GM19372 (cell line): ENCODE data around the gene HMCN2.
"Not testable (repeated sequence)": the region's sequence is repeated elsewhere in the genome, so short reads cannot be mapped to it uniquely, and the experiment has no call there.

ENCODE experiments used
- ATAC-seq: cut with Tn5 transposase; IDR thresholded peaks from one replicate; pipeline ENCODE4 v1.9.1; 2021; ENCODE audit warnings: mild to moderate bottlenecking, low read depth, moderate library complexity; ENCODE audit not compliant: unreplicated experiment

HMCN2 gene

DNA sequence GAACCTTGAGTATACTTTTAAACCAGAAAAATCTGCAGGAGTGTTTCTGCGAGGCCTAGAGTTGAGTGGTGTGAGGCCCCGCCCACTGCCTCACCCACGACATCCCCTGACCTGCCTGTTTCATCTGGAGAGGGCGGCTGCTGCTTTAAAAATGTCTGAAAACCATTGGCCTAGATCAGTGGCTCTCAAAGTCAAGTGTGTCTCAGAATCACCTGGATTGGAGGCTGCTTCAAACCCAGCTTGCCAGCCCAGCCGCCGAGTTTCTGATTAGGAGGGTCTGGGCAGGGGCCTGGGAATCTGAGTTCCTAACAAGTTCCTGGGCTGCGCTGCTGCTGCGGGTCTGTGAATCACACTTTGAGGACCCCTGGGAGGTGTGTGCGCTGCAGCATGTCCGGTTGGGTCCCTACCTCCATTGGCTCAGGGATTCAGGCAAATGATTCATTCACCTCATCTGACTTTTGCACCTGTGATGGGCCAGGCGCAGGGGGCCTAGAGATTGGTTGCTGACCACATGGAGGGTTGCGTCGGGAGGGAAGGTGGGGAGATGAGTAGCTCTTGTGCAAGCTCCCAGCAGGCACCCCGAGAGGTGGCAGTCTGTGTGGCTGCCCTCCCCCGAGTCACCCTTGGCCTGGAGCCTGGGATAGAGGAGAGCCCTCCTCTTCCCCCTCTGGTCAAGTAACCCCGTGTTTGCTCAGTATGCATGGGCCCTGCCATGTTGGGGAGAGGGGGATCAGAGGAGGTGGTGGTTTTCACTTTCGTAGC is 27.6 kb upstream of the HMCN2 start:
- no peak for ATAC-seq

DNA sequence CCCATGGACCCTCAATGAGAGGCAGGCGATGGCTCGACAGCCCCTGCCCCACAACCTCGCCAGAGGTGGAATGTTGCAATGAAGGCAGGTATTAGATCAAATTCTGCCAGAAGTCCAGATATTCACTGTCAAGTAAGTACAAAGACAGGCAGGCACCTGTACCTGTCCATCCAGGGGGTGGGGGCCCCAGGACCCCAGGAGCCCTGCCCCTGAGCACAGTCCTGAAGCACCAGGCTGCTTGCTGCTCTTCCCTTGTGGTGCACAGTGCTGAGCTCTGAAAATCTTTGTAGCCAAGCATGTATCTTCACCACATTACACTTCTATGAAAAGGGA is 26.2 kb upstream of the HMCN2 start:
- ATAC-seq: no peak

GRCh38 chr9:130239741-130240241 is 25.8 kb upstream of the HMCN2 start:
- ATAC-seq: peak; percentile 60

DNA sequence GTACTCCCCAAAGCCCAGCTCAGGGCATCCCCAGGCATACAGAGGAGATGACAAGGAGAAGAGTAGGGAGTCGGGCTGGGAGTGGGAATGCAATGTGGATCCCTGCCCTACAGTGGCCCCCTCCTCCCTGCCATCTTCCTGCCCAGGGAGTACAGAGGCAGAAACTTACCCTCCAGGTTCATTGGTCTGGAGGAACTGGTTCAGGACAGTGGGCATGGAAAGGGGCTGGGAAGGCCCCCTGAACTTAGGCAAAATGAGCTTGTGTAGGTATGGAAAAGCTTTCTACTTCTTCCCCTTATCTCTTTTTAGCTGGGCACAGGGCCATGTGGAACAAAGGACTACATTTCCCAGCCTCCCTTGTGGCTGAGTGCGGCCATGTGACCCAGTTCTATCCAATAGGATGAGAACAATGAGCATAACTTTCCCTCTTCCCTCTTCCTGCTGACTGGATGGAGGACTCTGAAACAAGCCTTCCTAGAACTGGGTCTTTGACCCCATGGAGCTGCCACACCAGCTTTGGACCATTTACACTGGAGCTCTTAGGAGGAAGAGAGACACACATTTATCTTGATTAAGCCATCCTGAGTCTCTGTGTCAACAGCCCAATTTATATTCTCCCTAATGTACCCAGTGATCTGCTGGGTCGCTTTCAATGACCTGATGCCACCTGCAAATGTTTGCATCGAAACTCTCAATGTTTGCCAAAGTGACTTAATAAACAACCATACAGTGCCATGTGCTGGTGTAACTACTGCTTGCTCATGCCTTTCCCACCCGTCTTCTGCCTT is 25.0 kb upstream of the HMCN2 start:
- no peak for ATAC-seq

GRCh38 chr9:130241198-130241535 is 24.4 kb upstream of the HMCN2 start:
- no peak for ATAC-seq

- ATAC-seq: no peak
Measured at GRCh38 chr9:130242270-130243014, 23.1 kb upstream of the HMCN2 start.

DNA sequence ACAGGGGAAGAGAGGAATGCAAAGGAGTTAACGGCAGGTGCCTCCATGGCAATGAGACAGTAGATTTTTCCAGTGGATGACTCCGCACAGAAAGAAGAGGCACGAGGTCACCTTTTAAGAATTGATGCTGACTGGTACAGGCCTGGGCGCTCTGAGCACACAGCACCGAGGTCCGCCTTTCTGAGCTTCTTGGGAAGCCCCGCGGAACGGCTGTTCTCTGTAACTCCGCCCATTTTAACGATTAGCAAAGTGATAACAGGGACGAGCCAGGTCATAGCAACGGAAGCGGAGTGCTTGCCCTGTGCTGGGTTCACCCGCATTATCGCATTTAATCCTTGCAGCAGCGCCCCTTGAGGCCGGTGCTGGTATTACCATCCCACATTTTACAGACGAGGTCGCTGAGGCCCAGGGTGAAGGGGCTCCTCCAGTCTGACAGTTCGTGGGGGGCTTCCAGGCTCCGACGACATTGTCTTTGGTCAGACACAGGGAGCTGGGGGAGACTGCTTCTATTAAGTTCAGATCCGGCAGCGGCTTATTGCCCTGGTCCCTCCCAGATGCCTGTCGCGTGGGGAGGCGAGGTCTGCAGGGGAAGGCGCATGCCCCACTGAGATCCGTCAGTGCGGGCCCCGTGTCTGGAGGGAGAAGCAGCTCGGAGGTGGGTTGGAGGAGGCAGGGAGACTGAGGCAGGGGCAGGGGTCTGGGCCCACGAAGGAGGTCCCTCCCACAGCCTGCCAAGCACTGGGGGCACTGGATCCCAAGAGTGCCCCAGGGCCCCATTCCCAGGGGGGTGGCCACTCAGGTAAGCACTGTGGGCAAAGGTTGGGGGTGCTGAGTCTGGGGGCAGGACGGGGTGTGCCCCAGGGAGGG is 22.3 kb upstream of the HMCN2 start:
- ATAC-seq: no peak

- no peak for ATAC-seq
Measured at GRCh38 chr9:130243882-130244170, 21.7 kb upstream of the HMCN2 start.

DNA sequence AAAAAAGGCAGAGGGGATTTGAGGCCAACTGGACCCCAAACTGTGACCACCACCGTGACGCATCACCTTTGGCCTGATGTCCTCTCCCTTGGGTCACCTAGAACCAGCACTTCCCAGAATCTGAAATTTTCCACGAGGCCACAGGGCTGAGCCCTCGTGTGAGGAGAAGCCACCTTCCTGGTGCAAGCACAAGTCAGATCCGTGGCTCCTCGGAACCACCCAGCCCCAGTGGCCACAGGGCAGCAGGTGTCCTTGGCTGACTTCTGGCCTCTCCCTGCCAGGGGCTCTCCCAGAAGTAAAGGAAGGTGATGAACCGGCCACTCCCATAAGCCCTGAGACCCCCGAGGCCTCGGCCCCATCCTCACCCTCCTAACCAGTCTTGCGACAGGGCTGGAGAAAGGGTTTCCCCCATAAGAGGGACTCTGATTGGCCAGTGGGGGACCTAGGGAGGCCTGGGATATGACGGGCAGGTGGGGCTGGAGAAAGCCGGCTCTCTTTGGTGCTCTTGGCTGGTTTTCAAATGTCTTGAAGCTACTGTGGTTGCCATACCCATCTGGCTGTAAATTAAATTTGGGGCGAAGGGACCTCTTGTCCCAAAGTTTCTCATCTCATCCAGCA is 20.9 kb upstream of the HMCN2 start:
- ATAC-seq: no peak

DNA sequence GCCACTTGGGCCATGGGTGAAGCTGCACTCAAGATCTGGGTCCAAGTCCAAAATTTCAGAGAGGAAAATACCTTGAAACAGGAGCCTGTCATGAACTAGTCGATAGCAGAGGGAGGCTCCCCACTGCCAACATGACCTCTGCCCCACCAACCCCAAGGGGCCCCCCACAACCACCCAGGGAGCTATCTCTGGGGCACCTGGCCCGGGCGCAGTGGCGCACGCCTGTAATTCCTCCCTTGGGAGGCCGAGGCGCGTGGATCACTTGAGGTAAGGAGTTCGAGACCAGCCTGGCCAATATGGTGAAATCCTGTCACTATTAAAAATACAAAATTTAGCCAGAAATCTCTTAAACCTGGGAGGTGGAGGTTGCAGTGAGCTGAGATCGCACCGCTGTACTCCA is 20.1 kb upstream of the HMCN2 start:
- no peak for ATAC-seq

- no peak for ATAC-seq
Measured at GRCh38 chr9:130246126-130246525, 19.4 kb upstream of the HMCN2 start.

DNA sequence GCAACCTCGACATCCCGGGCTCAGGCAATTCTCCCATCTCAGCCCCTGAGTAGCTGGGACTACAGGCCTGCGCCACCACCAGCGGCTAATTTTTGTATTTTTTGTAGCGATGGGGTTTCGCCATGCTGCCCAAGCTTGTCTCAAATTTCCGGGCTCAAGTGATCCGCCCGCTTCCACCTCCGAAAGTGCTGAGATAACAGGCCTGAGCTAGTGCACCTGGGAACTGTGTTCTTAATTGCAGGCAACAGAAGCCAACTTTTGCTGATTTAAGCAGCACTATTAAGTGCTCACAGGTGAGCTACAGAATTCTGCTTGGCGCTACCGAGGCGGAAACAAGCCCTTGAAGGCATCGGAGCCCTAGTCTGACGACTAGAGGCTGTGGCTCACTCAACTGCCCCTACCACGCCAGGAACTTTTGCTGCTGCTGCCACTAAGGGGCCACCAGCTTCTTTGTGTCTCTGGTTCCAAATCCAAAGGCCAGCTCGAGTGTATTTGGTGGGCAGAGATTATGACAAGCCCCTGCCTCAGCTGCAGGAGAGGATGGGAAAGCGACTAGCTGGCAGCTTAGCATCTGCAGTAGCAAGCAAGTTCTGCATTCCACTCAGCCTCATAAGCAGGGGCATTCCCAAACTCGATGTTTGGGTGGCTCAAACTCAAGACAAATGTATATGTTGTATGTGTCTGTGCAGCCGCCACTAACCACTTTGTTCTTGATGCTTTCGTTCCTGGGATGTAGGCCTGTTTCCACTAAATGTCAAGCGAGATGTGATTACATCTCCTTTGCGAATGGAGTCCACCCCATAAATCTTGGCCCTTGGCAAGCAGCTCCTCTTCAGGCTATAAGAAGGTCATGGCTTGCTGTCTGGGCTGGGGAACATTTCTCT is 10.6 kb upstream of the HMCN2 start:
- ATAC-seq: no peak

DNA sequence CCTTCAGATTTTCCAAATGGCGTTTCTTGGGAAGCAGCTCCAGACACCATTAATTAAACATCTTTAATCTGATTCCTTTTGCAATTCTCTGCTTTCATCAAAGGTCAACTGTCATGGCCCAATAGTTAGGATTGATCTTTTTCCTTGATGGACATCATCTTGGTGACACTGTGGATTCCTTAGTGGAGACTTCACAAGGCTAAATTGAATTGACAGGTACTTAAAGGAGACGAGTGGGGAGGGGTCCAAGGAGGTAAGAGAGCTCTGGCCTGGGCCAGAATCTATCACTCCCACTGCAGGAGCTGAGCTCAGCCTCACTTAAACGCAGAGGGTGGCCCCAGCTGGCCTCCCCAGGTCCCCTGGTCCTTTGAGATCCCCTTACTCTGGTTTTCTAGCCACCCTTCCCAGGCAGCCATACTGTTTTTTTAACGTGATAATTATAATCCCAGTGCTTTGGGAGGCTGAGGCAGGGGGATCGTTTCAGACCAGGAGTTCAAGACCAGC is 9.9 kb upstream of the HMCN2 start:
- ATAC-seq: no peak

DNA sequence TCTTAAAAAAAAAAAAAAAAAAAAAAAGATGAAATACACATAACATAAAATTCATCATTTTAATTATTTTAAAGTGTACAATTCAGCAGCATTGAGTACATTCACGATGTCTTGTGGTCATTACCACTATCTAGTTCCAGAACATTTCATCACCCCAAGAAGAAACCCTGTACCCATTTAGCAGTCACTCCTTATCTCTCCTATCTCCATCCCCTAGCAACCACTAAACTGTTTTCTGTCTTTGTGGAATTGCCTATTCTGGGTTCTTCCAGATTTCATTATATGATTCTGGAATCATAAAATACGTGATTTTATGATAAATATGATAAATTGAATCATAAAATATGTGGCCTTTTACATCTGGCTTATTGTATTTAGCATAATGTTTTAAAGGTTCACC is 8.9 kb upstream of the HMCN2 start:
- ATAC-seq: no peak

DNA sequence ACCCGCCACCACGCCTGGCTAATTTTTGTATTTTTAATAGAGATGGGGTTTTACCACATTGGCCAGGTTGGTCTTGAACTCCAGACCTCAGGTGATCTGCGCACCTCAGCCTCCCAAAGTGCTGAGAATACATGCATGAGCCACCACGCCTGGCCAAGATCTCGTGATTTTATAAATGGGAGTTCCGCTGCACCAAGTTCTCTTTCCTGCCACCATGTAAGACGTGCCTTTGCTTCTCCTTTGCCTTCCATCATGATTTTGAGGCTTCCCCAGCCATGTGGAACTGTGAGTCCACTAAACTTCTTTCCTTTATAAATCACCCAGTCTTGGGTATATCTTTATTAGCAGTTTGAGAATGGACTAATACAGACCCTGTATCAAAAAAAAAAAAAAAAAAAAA is 7.4 kb upstream of the HMCN2 start:
- ATAC-seq: not testable (repeated sequence)

GRCh38 chr9:130259044-130259443 is 6.5 kb upstream of the HMCN2 start:
- ATAC-seq: no peak

DNA sequence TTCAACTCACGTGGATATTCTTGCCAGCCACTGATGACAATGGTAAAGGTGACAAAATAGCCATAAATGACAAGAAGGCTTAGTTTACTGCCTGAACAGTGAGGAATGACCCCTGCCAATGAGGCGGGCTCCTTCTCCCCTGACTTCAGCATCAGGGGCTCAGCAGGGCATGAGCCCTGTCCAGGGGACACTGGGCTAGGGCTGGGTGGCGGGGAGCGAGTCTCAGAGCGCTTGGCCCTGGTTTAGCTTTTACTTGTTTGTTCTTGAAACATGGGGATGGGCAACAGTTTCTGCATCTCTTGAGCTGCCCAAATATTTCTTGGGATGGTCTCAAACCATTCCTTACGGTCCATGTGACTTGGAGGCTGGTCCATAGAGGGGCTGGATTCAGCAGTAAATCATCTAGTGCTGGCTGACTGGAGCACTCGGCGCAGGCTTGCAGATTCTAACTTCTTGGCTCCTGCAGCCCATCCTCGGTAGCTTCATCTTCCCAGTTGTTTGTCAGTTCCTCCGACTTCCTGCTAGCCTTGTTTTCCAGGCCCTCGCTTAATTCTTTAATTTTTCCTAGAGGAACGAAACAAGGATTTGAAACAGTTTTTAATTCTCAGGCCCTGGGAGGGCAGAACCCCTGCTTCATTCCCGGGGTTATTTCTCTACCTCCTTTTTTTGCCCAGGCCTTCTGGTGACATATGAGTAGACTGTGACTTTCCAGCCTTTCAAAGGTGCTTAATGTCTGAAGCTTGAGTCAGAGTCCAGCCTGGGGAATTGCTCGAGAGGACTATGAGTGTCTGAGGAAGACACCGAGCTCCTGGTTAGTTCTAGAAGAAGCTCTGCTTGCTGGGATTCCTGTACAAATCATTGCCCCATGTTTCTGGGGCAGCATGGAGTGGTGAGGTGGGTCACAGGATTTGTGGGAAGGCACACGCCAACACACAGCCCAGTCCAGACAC is 4.5 kb upstream of the HMCN2 start:
- no peak for ATAC-seq
